ENCODE results near the gene RXFP3.

- TF ChIP-seq CTCF (IDR thresholded peaks at IDR 0.05; ENCODE audit: borderline replicate concordance, extremely low read depth, low read length, poor library complexity, severe bottlenecking) (no peak), EZH2 (IDR thresholded peaks at IDR 0.05; ENCODE audit: borderline replicate concordance, low read depth, low read length, severe bottlenecking) (no peak)
These were observed 7.9 kb upstream of the RXFP3 start for GRCh38 chr5:33928283-33928682.
